CD4-positive, CD25-positive, alpha-beta regulatory T cell (primary cell): ENCODE results near the gene LRRTM4. TPM values are rescaled to one million over a fixed set of nuclear protein-coding genes. Genes with fewer than 3 reads are reported as not detected.

Experiments
- ATAC-seq, 2 donors: fragments of 150-1000 bp; cut with Tn5 transposase; one replicate each; pipeline ENCODE4 v1.10.0; 2021; ENCODE audit warnings: low read depth in 2 of 2, moderate number of reproducible peaks in 2 of 2, moderate library complexity in 1 of 2
- DNase-seq, 3 donors: peaks; one replicate each; pipeline versions ENCODE4 v3.0.0 to v3.0.0-alpha.2; 2012 to 2022; ENCODE audit warnings: mixed read lengths in 1 of 3
- H3K27ac ChIP-seq: one replicate; pipeline ENCODE4 v1.7.0; 2013; ENCODE audit warnings: mild to moderate bottlenecking, low read length; ENCODE audit not compliant: insufficient read depth, poor library complexity, severe bottlenecking
- H3K27me3 ChIP-seq: one replicate; pipeline ENCODE4 v1.7.0; 2013; ENCODE audit warnings: low read length; ENCODE audit not compliant: control insufficient read depth, insufficient read depth
- H3K36me3 ChIP-seq: one replicate; pipeline ENCODE4 v1.7.0; 2013; ENCODE audit warnings: mild to moderate bottlenecking, low read length, moderate library complexity; ENCODE audit not compliant: control insufficient read depth, insufficient read depth
- H3K4me1 ChIP-seq: 2 replicates; pipeline ENCODE4 v1.7.0; 2013; ENCODE audit warnings: mild to moderate bottlenecking, low read length; ENCODE audit not compliant: insufficient read depth, control insufficient read depth, poor library complexity, severe bottlenecking
- H3K4me3 ChIP-seq: one replicate; pipeline ENCODE4 v1.7.0; 2013; ENCODE audit warnings: low read depth, mild to moderate bottlenecking, low read length, moderate library complexity
- H3K9me3 ChIP-seq, 2 experiments: 1 replicate in 1 of 2; 2 replicates in 1 of 2; pipeline ENCODE4 v1.7.0; 2013; ENCODE audit warnings: low read length in 2 of 2, mild to moderate bottlenecking in 1 of 2, moderate library complexity in 1 of 2; ENCODE audit not compliant: control insufficient read depth in 2 of 2
- H3K27ac Mint-ChIP-seq, 3 donors: one replicate each; pipeline ENCODE4 v1.8.0; 2020 to 2022; ENCODE audit warnings: mild to moderate bottlenecking in 3 of 3, mixed read lengths in 3 of 3, moderate library complexity in 2 of 3
- H3K27me3 Mint-ChIP-seq: one replicate; pipeline ENCODE4 v1.8.0; 2022; ENCODE audit warnings: mild to moderate bottlenecking, mixed read lengths
- H3K36me3 Mint-ChIP-seq: one replicate; pipeline ENCODE4 v1.8.0; 2020; ENCODE audit warnings: mixed read lengths
- H3K4me1 Mint-ChIP-seq, 4 donors: one replicate each; pipeline ENCODE4 v1.8.0; 2020 to 2022; ENCODE audit warnings: mixed read lengths in 4 of 4, mild to moderate bottlenecking in 1 of 4
- H3K4me3 Mint-ChIP-seq, 4 donors: one replicate each; pipeline ENCODE4 v1.8.0; 2020 to 2022; ENCODE audit warnings: mild to moderate bottlenecking in 4 of 4, mixed read lengths in 4 of 4, moderate library complexity in 3 of 4
- H3K9me3 Mint-ChIP-seq, 7 donors: one replicate each; pipeline ENCODE4 v1.8.0; 2020 to 2022; ENCODE audit warnings: mixed read lengths in 7 of 7, mild to moderate bottlenecking in 3 of 7, moderate library complexity in 2 of 7
- polyA plus RNA-seq, 4 donors: library from polyadenylated mRNA; unstranded; fragments of 300-500 nt; fragmentation: Illumina TruSeq; gene quantifications; one replicate each; pipeline ENCODE4 v1.2.3, GENCODE V29; 2021
- total RNA-seq: library from RNA; stranded (reverse); gene quantifications from one replicate; pipeline ENCODE4 v1.2.3, GENCODE V29; 2022

LRRTM4 gene
- total and polyA plus RNA-seq, 5 donors from 2014 or later = not detected

DNA sequence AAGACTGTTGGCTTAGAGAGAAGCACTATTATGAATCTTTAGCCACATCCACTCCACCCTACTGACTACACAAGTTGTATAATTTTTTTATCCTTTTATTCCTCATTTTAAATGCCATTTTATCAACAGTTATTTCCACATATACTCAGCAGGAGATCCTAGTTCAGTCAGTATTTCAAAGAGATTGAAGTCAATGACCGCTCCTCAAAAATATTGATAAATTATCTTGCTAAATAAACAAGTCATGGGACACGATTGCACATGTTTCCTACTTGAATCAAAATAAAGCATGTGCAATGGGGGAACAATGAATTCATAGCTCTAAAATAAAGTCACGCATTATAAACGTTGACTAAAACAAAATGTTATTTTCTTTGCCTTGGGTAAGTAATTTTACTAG lies 496.5 kb downstream of the LRRTM4 start:
- ATAC-seq (no peak), DNase-seq (no peak)
- no peak overlapping the region for H3K27ac ChIP-seq
- Mint-ChIP-seq H3K27ac (no peak overlapping the region), H3K4me3 (no peak overlapping the region), H3K36me3 (no peaks in the 10 kb centered on the region), H3K27me3 (no peaks in the 10 kb centered on the region), H3K9me3 (peaks cover 0 to 36% (median 8%) of the 10 kb centered on the region in 7 donors), H3K4me1 (no peaks in the 10 kb centered on the region)
- no peaks in the 10 kb centered on the region for H3K27me3 ChIP-seq
- no peaks in the 10 kb centered on the region for H3K4me1 ChIP-seq
- H3K9me3 ChIP-seq = peaks cover 0 to 2% of the 10 kb centered on the region in 2 experiments
- no peak overlapping the region for H3K4me3 ChIP-seq
- H3K36me3 ChIP-seq = no peaks in the 10 kb centered on the region

DNA sequence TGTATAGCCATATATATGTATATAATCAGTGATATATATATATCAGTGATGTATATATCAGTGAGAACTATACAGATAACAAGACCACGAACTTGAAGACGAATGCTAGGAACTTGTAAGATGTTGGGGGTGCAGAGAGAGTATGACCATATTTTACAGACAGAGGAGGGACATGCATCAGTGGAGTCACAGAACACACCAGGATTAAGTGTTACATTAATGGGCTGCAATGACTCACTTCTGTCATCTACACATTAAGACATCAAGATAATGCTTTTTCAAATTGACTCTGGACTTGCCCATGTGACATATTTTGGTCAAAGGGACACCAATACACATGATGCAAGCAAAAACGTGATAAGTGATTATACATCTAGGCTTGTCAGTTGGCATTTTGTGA lies 501.0 kb downstream of the LRRTM4 start:
- DNase-seq (no peak), ATAC-seq (no peak)
- no peak overlapping the region for H3K27ac Mint-ChIP-seq
- no peaks in the 10 kb centered on the region for H3K4me1 Mint-ChIP-seq
- H3K36me3 ChIP-seq = no peaks in the 10 kb centered on the region
- H3K27me3 Mint-ChIP-seq = no peaks in the 10 kb centered on the region
- no peaks in the 10 kb centered on the region for H3K27me3 ChIP-seq
- H3K4me1 ChIP-seq = no peaks in the 10 kb centered on the region
- no peaks in the 10 kb centered on the region for H3K36me3 Mint-ChIP-seq
- H3K4me3 ChIP-seq = no peak overlapping the region
- H3K9me3 Mint-ChIP-seq = peaks cover 0 to 25% (median 7%) of the 10 kb centered on the region in 7 donors
- peaks cover 2 to 4% of the 10 kb centered on the region in 2 experiments for H3K9me3 ChIP-seq
- H3K4me3 Mint-ChIP-seq = no peak overlapping the region
- H3K27ac ChIP-seq = no peak overlapping the region

DNA sequence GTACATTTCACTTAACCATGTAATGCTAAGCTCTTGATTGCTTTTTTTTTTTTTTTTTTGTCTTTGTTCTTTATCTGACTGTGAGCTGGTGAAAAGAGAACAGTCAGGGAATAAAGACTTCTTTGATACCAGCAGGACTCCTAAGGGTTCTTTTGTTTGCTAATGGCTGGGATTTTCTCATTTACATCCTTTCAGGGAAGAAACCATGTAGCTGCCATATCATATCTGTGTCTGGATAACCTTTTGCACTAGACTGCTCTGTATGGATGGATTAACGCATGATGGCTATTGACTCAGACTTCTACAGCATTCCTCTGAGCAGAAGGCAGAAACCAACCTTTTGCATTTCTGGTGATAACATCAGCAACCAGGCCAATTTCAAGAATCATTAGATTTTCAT lies 504.0 kb downstream of the LRRTM4 start:
- peaks cover 0 to 23% (median 6%) of the 10 kb centered on the region in 7 donors for H3K9me3 Mint-ChIP-seq
- H3K27ac Mint-ChIP-seq = no peak overlapping the region
- H3K4me1 ChIP-seq = no peaks in the 10 kb centered on the region
- no peaks in the 10 kb centered on the region for H3K36me3 ChIP-seq
- H3K36me3 Mint-ChIP-seq = no peaks in the 10 kb centered on the region
- no peak for ATAC-seq
- no peaks in the 10 kb centered on the region for H3K27me3 ChIP-seq
- H3K27ac ChIP-seq = no peak overlapping the region
- no peak for DNase-seq
- no peak overlapping the region for H3K4me3 ChIP-seq
- H3K9me3 ChIP-seq = peaks cover under 1 to 4% of the 10 kb centered on the region in 2 experiments
- H3K27me3 Mint-ChIP-seq = no peaks in the 10 kb centered on the region
- no peaks in the 10 kb centered on the region for H3K4me1 Mint-ChIP-seq
- no peak overlapping the region for H3K4me3 Mint-ChIP-seq

DNA sequence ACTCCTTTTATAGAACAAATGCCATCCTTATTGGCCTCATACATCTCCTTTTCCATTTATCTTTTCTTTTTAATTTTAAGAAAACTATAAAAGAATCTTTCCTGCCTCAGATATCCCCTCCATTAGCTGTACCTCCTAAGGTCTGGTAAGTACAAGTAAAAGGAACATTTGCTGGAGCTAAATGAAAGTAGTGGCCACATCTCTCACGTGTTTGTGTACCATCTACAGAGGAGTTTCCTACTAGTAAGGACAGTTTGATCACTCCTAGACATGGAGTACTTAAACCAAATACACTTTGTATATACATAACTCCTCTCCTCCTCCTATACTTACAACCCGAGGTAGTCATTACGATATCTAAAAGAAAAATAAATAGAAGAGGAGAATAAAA lies 504.8 kb downstream of the LRRTM4 start:
- Mint-ChIP-seq H3K27ac (no peak overlapping the region), H3K27me3 (no peaks in the 10 kb centered on the region), H3K4me1 (no peaks in the 10 kb centered on the region), H3K4me3 (no peak overlapping the region), H3K36me3 (no peaks in the 10 kb centered on the region), H3K9me3 (peaks cover 0 to 21% (median 6%) of the 10 kb centered on the region in 7 donors)
- Histone ChIP-seq H3K9me3 (peaks cover 2 to 4% of the 10 kb centered on the region in 2 experiments), H3K27ac (no peak overlapping the region), H3K27me3 (no peaks in the 10 kb centered on the region), H3K4me1 (no peaks in the 10 kb centered on the region), H3K4me3 (no peak overlapping the region), H3K36me3 (no peaks in the 10 kb centered on the region)
- DNase-seq (no peak), ATAC-seq (no peak)

DNA sequence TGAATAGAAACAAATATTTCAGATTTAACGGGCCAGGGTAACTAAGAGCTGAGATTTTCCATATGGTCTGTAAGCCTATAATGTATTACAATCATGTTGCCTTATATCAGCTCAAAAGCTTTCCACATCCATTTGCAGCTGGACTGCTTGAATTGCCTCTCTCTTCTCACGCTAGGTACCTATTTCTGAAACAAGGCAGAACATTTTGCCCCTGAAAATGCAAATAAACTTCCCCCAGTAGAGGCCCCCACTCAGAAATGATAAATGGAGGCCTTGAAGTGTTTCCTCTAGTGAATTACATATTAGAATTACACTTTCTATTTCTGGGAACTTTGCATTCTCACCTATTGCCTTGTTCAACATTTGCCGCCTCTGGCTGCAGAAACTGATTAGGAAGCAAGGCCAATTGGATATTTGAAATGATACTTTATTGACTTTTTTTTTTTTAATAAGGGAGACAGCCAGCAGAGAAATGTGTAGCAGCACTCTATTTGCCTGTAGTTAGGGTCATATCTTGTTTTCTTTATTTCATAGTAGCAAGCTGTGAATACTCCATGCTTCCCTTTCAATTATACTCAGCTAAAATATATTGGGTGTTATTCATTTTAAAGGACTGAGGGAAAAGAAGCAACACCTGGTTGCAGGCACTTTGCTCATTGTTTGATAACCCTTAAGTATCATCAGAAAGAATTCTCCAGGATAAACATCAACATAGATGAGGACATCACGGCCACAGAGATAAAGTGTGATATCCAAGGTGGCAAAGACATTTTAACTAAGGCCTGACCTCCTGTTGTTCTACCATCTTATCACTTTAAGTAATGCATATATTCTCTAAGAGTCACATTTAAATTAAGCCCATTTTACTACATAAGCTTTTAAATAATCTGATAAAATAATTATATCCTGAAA lies 505.5 kb downstream of the LRRTM4 start:
- H3K4me3 ChIP-seq = no peak overlapping the region
- no peaks in the 10 kb centered on the region for H3K27me3 ChIP-seq
- Mint-ChIP-seq H3K9me3 (peaks cover 0 to 14% (median 4%) of the 10 kb centered on the region in 7 donors), H3K27me3 (no peaks in the 10 kb centered on the region), H3K36me3 (no peaks in the 10 kb centered on the region), H3K27ac (no peak overlapping the region), H3K4me3 (no peak overlapping the region), H3K4me1 (no peaks in the 10 kb centered on the region)
- H3K36me3 ChIP-seq = no peaks in the 10 kb centered on the region
- ATAC-seq (no peak), DNase-seq (no peak)
- H3K27ac ChIP-seq = no peak overlapping the region
- H3K4me1 ChIP-seq = no peaks in the 10 kb centered on the region
- H3K9me3 ChIP-seq = peaks cover 2 to 4% of the 10 kb centered on the region in 2 experiments

DNA sequence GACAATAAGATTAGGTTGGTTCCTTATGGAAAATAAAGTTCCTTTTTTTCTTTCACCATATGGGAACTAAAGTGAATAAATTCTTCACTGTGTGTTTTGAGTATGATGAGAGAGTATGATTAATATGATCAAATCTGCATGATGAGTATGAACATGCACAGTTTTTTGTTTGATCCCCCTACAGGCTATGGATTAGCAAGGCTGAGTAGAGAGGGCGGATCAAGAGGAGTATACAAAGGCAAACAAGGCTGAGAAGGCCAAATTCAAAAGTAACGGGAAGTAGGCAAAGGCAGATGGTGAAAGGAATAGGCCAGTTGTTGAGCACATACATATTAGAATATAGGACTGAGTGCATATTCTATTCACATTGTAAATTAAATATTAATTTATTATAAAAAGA lies 508.2 kb downstream of the LRRTM4 start:
- H3K36me3 ChIP-seq = no peaks in the 10 kb centered on the region
- Mint-ChIP-seq H3K27me3 (no peaks in the 10 kb centered on the region), H3K36me3 (no peaks in the 10 kb centered on the region), H3K27ac (no peak overlapping the region), H3K4me1 (no peaks in the 10 kb centered on the region), H3K4me3 (no peak overlapping the region), H3K9me3 (peaks cover 0 to 15% (median 6%) of the 10 kb centered on the region in 7 donors)
- H3K4me3 ChIP-seq = no peak overlapping the region
- no peak overlapping the region for H3K27ac ChIP-seq
- no peak for ATAC-seq
- DNase-seq = no peak
- H3K27me3 ChIP-seq = no peaks in the 10 kb centered on the region
- H3K4me1 ChIP-seq = no peaks in the 10 kb centered on the region
- H3K9me3 ChIP-seq = peaks cover 2 to 4% of the 10 kb centered on the region in 2 experiments

DNA sequence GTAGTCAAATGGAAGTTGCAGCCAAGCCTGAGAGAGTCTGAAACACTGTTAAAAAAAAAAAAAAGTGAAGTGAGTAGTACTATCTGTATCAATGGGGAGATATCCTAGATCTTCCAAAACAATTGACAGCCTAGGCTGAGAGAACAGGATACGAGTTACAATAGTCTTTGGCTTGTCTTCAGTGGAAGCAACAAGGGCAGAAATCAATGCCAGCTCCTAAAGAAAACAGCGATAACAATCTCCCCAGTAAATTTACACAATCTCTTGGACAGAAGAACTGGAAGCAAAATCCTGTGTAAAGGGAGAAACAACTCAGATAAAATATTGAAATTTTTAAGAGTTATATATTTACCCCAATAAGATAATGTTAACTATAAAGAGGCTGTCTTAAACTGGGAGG lies 508.7 kb downstream of the LRRTM4 start:
- Mint-ChIP-seq H3K27ac (no peak overlapping the region), H3K27me3 (no peaks in the 10 kb centered on the region), H3K9me3 (peaks cover 0 to 15% (median 8%) of the 10 kb centered on the region in 7 donors), H3K36me3 (no peaks in the 10 kb centered on the region), H3K4me1 (no peaks in the 10 kb centered on the region), H3K4me3 (no peak overlapping the region)
- H3K4me1 ChIP-seq = no peaks in the 10 kb centered on the region
- no peaks in the 10 kb centered on the region for H3K27me3 ChIP-seq
- no peaks in the 10 kb centered on the region for H3K36me3 ChIP-seq
- no peak overlapping the region for H3K27ac ChIP-seq
- no peak for DNase-seq
- no peak for ATAC-seq
- H3K9me3 ChIP-seq = peaks cover 2 to 4% of the 10 kb centered on the region in 2 experiments
- no peak overlapping the region for H3K4me3 ChIP-seq

DNA sequence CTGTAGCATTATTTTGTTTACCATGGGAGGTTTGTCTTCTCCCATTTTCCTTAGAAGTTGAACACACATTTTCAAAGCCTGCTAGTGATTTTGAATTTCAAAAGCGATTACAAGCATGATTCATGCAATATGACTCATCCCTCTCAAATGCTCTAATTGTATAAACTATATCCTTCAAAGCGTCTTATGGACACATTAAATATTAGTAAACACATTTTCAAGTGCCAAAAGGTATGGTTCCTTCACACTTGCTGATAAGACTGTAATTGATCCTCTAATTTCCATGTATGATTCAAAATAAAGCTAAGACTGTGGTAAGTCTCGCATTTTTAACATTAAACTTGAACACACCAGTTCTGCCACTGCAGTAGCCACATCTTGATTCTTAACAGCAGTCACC lies 512.9 kb downstream of the LRRTM4 start:
- H3K4me1 ChIP-seq = no peaks in the 10 kb centered on the region
- Mint-ChIP-seq H3K27me3 (no peaks in the 10 kb centered on the region), H3K4me3 (no peak overlapping the region), H3K4me1 (no peaks in the 10 kb centered on the region), H3K27ac (no peak overlapping the region), H3K9me3 (peaks cover 0 to 18% (median 12%) of the 10 kb centered on the region in 7 donors), H3K36me3 (no peaks in the 10 kb centered on the region)
- DNase-seq = no peak
- no peak for ATAC-seq
- H3K27ac ChIP-seq = no peak overlapping the region
- no peak overlapping the region for H3K4me3 ChIP-seq
- peaks cover 2 to 4% of the 10 kb centered on the region in 2 experiments for H3K9me3 ChIP-seq
- H3K36me3 ChIP-seq = no peaks in the 10 kb centered on the region
- H3K27me3 ChIP-seq = no peaks in the 10 kb centered on the region
